Breast epithelium (tissue), 3 donors: ENCODE measurements around the gene ORM2.

ENCODE experiments used
- CTCF ChIP-seq, 3 donors: fragments of 450-650 bp; IDR thresholded peaks; one replicate each; pipeline ENCODE4 v1.5.1; 2016 to 2017; ENCODE audit warnings: antibody characterized with exemption in 3 of 3, mild to moderate bottlenecking in 3 of 3, moderate library complexity in 3 of 3
- POLR2AphosphoS5 ChIP-seq, 3 donors: sonication (generic); formaldehyde crosslinking; IDR thresholded peaks; one replicate each; pipeline ENCODE4 v1.6.1; 2017; ENCODE audit warnings: antibody characterized with exemption in 3 of 3

- no peak for TF ChIP-seq CTCF (IDR thresholded peaks at IDR 0.05)
- TF ChIP-seq POLR2AphosphoS5 (IDR thresholded peaks at IDR 0.05), result no peak
These were observed 30.1 kb downstream of the ORM2 start for GRCh38 chr9:114359801-114360200.
